GM12874 (cell line): ENCODE measurements around the gene ANAPC15.

Experiments used
- TF ChIP-seq, protein P1 (sequence below): IDR thresholded peaks from 2 replicates; pipeline ENCODE4 v1.5.1; 2011; ENCODE audit warnings: low read depth, mild to moderate bottlenecking, control low read depth, low read length, moderate library complexity; ENCODE audit not compliant: insufficient read depth

ANAPC15 gene

GRCh38 chr11:72105888-72106287 is 6.6 kb downstream of the ANAPC15 start, which contains the start of gene TOMT:
Gene TOMT (plus strand): TSS chr11:72105924. CDS start chr11:72105952, 28 bp downstream.
- TF ChIP-seq, protein P1, sequence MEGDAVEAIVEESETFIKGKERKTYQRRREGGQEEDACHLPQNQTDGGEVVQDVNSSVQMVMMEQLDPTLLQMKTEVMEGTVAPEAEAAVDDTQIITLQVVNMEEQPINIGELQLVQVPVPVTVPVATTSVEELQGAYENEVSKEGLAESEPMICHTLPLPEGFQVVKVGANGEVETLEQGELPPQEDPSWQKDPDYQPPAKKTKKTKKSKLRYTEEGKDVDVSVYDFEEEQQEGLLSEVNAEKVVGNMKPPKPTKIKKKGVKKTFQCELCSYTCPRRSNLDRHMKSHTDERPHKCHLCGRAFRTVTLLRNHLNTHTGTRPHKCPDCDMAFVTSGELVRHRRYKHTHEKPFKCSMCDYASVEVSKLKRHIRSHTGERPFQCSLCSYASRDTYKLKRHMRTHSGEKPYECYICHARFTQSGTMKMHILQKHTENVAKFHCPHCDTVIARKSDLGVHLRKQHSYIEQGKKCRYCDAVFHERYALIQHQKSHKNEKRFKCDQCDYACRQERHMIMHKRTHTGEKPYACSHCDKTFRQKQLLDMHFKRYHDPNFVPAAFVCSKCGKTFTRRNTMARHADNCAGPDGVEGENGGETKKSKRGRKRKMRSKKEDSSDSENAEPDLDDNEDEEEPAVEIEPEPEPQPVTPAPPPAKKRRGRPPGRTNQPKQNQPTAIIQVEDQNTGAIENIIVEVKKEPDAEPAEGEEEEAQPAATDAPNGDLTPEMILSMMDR, result no peak

DNA sequence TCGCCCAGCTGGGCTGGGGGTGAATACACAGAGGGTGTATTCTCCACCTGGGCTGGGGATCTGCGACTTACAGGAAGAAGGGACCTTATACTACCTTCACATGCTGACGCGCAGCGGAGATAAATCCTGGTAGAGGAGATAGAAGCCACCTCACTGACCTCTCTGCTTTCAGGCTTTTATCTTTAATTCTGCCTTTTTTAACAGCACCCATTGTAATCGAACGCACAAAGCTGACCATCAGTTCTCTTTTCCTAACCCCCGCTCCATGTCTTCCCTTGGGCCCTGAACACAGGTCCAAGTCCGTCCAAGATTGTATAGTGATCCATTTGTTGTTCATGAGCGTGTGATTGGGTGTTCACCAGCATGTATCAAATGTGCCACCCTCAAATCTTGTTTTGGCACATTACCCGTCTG is 8.7 kb downstream of the ANAPC15 start:
- TF ChIP-seq, protein P1, result no peak

GRCh38 chr11:72102946-72103753 is 9.3 kb downstream of the ANAPC15 start, which contains the start of gene LAMTOR1:
Gene LAMTOR1 (minus strand): TSS chr11:72103297. CDS start chr11:72103224, 73 bp downstream.
- TF ChIP-seq, protein P1, result peak; percentile 47; the same call in 1 of the 2 replicates

DNA sequence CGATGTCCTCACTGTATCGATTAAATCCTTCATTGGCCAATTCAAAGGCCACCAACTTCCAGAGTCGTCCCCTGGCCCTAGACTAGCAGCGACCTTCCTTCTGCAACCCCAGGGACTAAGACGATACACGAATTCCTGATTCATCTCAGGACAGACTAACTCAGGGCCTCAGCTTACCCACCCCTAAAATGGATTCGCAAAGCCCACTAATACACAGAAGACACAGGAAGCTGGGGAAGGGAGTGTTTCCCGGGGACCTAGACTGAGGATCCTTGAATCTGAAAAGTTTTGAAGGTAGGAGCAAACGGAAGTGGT is 9.9 kb downstream of the ANAPC15 start:
- TF ChIP-seq, protein P1, result no peak

DNA sequence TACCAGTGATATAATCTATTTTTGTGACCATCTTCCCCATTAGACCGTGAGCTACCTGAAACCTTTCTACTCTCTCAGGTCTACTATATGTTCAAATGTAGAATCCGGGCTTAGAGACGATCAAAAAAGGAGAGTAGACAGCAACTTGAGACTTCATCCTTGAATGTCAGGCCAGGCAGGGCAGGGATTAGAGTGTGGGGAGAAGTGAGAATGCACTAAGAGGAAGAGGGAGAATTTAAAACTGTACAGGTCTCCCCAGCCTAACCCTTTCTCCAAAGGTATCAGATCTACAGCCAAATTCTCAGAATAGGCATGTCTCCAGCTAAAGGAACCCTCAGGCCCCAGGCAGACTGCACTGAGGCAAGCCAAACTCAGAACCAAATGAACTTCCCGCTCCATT is 10.3 kb downstream of the ANAPC15 start:
- TF ChIP-seq, protein P1, result no peak

DNA sequence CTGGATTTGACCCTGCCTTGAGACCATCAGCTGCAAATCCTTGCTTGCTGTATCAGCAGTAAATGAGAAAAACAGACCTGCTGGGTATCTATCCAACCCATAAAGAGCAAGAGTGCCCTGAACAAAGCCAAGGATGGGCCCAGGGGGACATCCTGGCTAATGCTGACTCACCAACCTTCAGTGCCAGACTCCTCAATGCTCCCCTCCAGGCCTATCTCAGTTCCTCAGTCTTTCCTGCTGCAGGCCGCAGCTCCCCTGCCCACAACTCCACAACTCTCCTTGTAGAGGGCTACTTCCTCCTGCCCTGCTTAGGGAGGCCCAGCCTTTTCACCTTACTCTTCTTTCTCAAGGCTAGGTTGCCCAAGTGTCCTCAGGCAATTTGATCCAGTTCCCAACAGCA is 12.0 kb downstream of the ANAPC15 start:
- TF ChIP-seq, protein P1, result no peak

DNA sequence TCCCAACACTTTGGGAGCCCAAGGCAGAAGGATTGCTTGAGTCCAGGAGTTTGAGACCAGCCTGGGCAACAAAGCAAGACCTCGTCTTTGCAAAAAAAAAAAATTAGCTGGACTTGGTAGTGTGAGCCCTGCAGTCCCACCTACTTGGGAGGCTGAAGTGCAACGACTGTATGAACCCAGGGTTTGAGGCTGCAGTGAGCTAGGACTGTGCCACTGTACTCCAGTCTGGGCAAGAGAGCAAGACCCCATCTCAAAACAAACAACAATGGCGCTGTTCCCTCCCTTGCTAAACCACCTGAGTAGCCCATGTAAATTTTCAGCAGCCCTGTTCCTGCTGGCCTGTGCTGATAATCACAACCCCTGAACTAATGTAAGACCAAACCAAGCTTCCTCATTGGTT is 12.5 kb downstream of the ANAPC15 start:
- TF ChIP-seq, protein P1, result no peak
